K562 (cell line): ENCODE results near the gene PAQR7. TPM values are rescaled to one million over a fixed set of nuclear protein-coding genes. Genes with fewer than 3 reads are reported as not detected.
A peak's percentile ranks its signal among the peaks of the same experiment; 100 is the strongest.

Source experiments
- ADNP ChIP-seq: fragments of 200-800 bp; sonication (Bioruptor generic); IDR thresholded peaks from 2 replicates; pipeline ENCODE4 v1.6.1; 2016; ENCODE audit warnings: missing genetic modification characterization, missing compliant biosample characterization
- BRD9 ChIP-seq: fragments of 450-650 bp; IDR thresholded peaks from 2 replicates; pipeline ENCODE4 v1.6.1; 2018; ENCODE audit warnings: low read depth; ENCODE audit not compliant: partially characterized antibody
- CBFA2T3 ChIP-seq: fragments of 450-650 bp; IDR thresholded peaks from 2 replicates; pipeline ENCODE4 v1.6.1; 2017
- COPS2 ChIP-seq: fragments of 450-650 bp; conservative IDR thresholded peaks from 2 replicates; pipeline ENCODE4 v1.6.1; 2016; ENCODE audit warnings: mild to moderate bottlenecking, moderate library complexity
- MLLT1 ChIP-seq, 2 experiments: fragments of 450-650 bp; IDR thresholded peaks; 2 replicates each; pipeline ENCODE4 v1.6.1; 2016
- NFIC ChIP-seq: fragments of 450-650 bp; IDR thresholded peaks from 2 replicates; pipeline ENCODE4 v1.6.1; 2017; ENCODE audit warnings: mild to moderate bottlenecking, inconsistent platforms
- POLR3A ChIP-seq: IDR thresholded peaks from 2 replicates; pipeline ENCODE4 v1.6.1; 2011; ENCODE audit warnings: borderline replicate concordance, mild to moderate bottlenecking, moderate library complexity; ENCODE audit not compliant: insufficient read length, insufficient read depth; ENCODE audit errors: extremely low read depth
- PTBP1 ChIP-seq: fragments of 200-400 bp; formaldehyde crosslinking; IDR thresholded peaks from 2 replicates; pipeline ENCODE4 v1.6.1; 2017; ENCODE audit warnings: low read depth, low read length
- RBM25 ChIP-seq: fragments of 200-400 bp; formaldehyde crosslinking; IDR thresholded peaks from 2 replicates; pipeline ENCODE4 v1.6.1; 2018; ENCODE audit warnings: low read length, low read depth, moderate library complexity; ENCODE audit not compliant: severe bottlenecking
- RCOR1 ChIP-seq, 2 experiments: IDR thresholded peaks; 2 replicates each; pipeline ENCODE4 v1.6.1; 2012; ENCODE audit warnings: low read depth in 2 of 2, low read length in 2 of 2, borderline replicate concordance in 1 of 2, improper control_type of control experiment in 1 of 2
- STAT5A ChIP-seq: IDR thresholded peaks from 2 replicates; pipeline ENCODE4 v1.6.1; 2012; ENCODE audit warnings: low read length, inconsistent platforms, borderline replicate concordance
- ZNF263 ChIP-seq: sonication (generic); formaldehyde crosslinking; IDR thresholded peaks from 2 replicates; pipeline ENCODE4 v1.8.0; 2022; ENCODE audit warnings: mild to moderate bottlenecking, missing genetic modification reagents, borderline replicate concordance
- ZNF398 ChIP-seq: fragments of 250-450 bp; sonication (Bioruptor Pico); IDR thresholded peaks from 2 replicates; pipeline ENCODE4 v1.8.0; 2021; ENCODE audit warnings: moderate library complexity, mild to moderate bottlenecking, inconsistent platforms
- ZNF639 ChIP-seq, 2 experiments: fragments of 200-800 bp in 1 of 2; sonication (Bioruptor generic) in 1 of 2; sonication (generic) in 1 of 2; formaldehyde crosslinking in 1 of 2; IDR thresholded peaks in 1 of 2; conservative IDR thresholded peaks in 1 of 2; 2 replicates each; pipeline versions ENCODE4 v1.5.0 to v1.6.1; 2016 to 2020; ENCODE audit warnings: missing compliant biosample characterization in 1 of 2, missing genetic modification characterization in 1 of 2, missing genetic modification reagents in 1 of 2
- polyA plus RNA-seq, 8 experiments: library from polyadenylated mRNA; depleted of rRNA in 4 of 8; stranded (reverse) in 5 of 8; unstranded in 3 of 8; fragments of >200 nt; fragmentation: Nextera tagmentation in 2 of 8; fragmentation: Illumina TruSeq in 1 of 8; extraction: Ambion mirVana in 2 of 8; extraction: Trizol in 1 of 8; gene quantifications; 2 replicates each; pipeline versions ENCODE4 v1.2.1 to v1.2.3, GENCODE V29; 2011 to 2014; ENCODE audit warnings: inconsistent platforms in 1 of 8, missing spikeins in 1 of 8
- total RNA-seq, 7 experiments: library from RNA; depleted of rRNA in 6 of 7; stranded (reverse); fragments of >200 nt in 6 of 7; fragmentation: Illumina TruSeq in 2 of 7; extraction: Trizol in 2 of 7; gene quantifications; 2 replicates each; pipeline versions ENCODE4 v1.2.1 to v1.2.3, GENCODE V29; 2011 to 2021; ENCODE audit warnings: low replicate concordance in 1 of 7

PAQR7 gene
- total and polyA plus RNA-seq, 9 of the 15 experiments (the other 6 are each of a cell fraction or from before 2014, with no cell fraction given), result 1.1 to 5.2 (median 2.6) TPM

- TF ChIP-seq MLLT1 (IDR thresholded peaks at IDR 0.05) (no peak), STAT5A (no peak), RCOR1 (IDR thresholded peaks at IDR 0.05; ENCODE audit: borderline replicate concordance in 1 of 2, low read depth in 2 of 2, low read length in 2 of 2) (peak; percentile 7 to 74; a peak in 1 of 4 replicates), COPS2 (no peak), RBM25 (peak; percentile 97), ADNP (peak; percentile 74), ZNF398 (CRISPR knock-in tag) (no peak), POLR3A (no peak), NFIC (0 out of 2 replicates have a peak, but pooled peaks have one; percentile 1), BRD9 (peak; percentile 42), ZNF263 (0 out of 2 replicates have a peak, but pooled peaks have one; percentile 3), PTBP1 (0 out of 2 replicates have a peak, but pooled peaks have one; percentile 73), CBFA2T3 (no peak), ZNF639 (CRISPR knock-in tag; conservative IDR thresholded peaks at IDR 0.05 in 1 of 2, IDR thresholded peaks at IDR 0.05 in 1 of 2) (no peak)
These were observed 3.6 kb downstream of the PAQR7 start (continued) for GRCh38 chr1:25871704-25872494.
